ENCODE data around the gene ZBTB7C. TPM values are rescaled to one million over a fixed set of nuclear protein-coding genes. Genes with fewer than 3 reads are reported as not detected.
A peak's percentile ranks its signal among the peaks of the same experiment; 100 is the strongest.

ZBTB7C gene
- polyA plus RNA-seq, 12 donors = 2.5 to 12.5 (median 4.2) TPM; not detected in 1

- DNase-seq = no peak
These were observed 385.1 kb downstream of the ZBTB7C start for GRCh38 chr18:48024009-48024512.

GRCh38 chr18:48023334-48024008, 385.7 kb downstream of the ZBTB7C start:
- DNase-seq = peak; percentile 57

- DNase-seq = no peak
These were observed 386.5 kb downstream of the ZBTB7C start for GRCh38 chr18:48022531-48023329.

- no peak for DNase-seq
These were observed 387.2 kb downstream of the ZBTB7C start for GRCh38 chr18:48022021-48022420.

- no peak for DNase-seq
These were observed 387.8 kb downstream of the ZBTB7C start for GRCh38 chr18:48021273-48021914.

GRCh38 chr18:48020337-48021250, 388.6 kb downstream of the ZBTB7C start:
- DNase-seq = no peak

- no peak for DNase-seq
These were observed 389.4 kb downstream of the ZBTB7C start for GRCh38 chr18:48019557-48020325.

- no peak for DNase-seq
These were observed 390.3 kb downstream of the ZBTB7C start for GRCh38 chr18:48018851-48019250.

GRCh38 chr18:48017635-48018034, 391.5 kb downstream of the ZBTB7C start:
- no peak for DNase-seq

- no peak for DNase-seq
These were observed 396.0 kb downstream of the ZBTB7C start for GRCh38 chr18:48013162-48013561.

- DNase-seq = no peak
These were observed 397.2 kb downstream of the ZBTB7C start for GRCh38 chr18:48011926-48012465.

- no peak for DNase-seq
These were observed 398.9 kb downstream of the ZBTB7C start for GRCh38 chr18:48010264-48010663.

GRCh38 chr18:48009116-48009745, 400.0 kb downstream of the ZBTB7C start:
- DNase-seq = no peak

- DNase-seq = peak; percentile 73
These were observed 401.1 kb downstream of the ZBTB7C start for GRCh38 chr18:48007955-48008701.

- no peak for DNase-seq
These were observed 401.8 kb downstream of the ZBTB7C start for GRCh38 chr18:48007381-48007780.

- DNase-seq = no peak
These were observed 402.6 kb downstream of the ZBTB7C start for GRCh38 chr18:48006415-48007175.

GRCh38 chr18:48004577-48004976, 404.6 kb downstream of the ZBTB7C start:
- DNase-seq = no peak

All from muscle of arm (tissue), 12 donors.